C4-2B (cell line): ENCODE results near the gene TSPEAR.

ENCODE experiments used
- H3K27ac ChIP-seq: fragments of 450-650 bp; 2 replicates; pipeline ENCODE4 v1.5.1; 2017
- ZFX ChIP-seq: fragments of 450-650 bp; IDR thresholded peaks from 2 replicates; pipeline ENCODE4 v1.6.1; 2017
- TF ChIP-seq, protein P1 (sequence below): fragments of 450-650 bp; conservative IDR thresholded peaks from 2 replicates; pipeline ENCODE4 v1.5.1; 2017; ENCODE audit warnings: mild to moderate bottlenecking

The TSPEAR gene

DNA sequence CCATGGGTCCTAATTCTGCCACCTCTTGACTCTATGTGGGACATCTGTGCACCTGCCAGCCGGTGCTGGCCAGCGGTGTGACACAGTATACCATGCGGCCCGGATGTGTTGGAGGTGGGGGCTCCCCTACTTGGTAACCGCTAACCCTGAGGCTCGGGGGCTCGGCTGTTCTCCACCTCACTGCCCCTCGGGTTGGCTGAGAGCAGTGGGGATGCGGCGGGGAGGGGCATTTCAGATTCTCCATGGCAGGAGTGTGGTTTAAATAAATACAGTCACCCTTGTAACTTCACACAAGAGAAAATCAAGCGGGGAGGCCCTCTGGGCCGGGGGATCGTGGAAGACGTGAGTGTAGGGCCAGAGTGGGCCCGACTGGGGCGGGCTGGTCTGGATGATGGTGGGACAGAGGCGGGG, 182.4 kb downstream of the TSPEAR start:
- TF ChIP-seq ZFX = no peak
- TF ChIP-seq, protein P1, sequence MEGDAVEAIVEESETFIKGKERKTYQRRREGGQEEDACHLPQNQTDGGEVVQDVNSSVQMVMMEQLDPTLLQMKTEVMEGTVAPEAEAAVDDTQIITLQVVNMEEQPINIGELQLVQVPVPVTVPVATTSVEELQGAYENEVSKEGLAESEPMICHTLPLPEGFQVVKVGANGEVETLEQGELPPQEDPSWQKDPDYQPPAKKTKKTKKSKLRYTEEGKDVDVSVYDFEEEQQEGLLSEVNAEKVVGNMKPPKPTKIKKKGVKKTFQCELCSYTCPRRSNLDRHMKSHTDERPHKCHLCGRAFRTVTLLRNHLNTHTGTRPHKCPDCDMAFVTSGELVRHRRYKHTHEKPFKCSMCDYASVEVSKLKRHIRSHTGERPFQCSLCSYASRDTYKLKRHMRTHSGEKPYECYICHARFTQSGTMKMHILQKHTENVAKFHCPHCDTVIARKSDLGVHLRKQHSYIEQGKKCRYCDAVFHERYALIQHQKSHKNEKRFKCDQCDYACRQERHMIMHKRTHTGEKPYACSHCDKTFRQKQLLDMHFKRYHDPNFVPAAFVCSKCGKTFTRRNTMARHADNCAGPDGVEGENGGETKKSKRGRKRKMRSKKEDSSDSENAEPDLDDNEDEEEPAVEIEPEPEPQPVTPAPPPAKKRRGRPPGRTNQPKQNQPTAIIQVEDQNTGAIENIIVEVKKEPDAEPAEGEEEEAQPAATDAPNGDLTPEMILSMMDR = no peak
- no peak overlapping the region for H3K27ac ChIP-seq

DNA sequence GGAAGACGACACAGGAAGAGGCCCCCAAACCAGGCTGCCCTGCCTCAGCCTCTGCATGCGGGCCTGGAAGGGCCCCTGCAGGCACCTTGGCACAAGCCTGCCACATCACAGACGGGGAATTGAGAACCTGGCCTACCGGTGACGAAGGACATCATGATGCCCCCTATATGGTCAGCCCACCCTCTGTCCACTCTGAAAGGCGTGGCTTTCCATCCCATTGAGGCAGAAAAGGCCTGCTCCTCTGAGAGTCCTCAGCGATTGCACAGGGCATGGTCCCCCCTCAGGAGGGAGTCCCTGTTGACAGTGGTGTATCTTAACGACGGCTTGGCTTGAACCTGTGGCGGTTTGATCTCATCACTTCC, 182.8 kb downstream of the TSPEAR start:
- no peak overlapping the region for H3K27ac ChIP-seq
- no peak for TF ChIP-seq ZFX
- TF ChIP-seq, protein P1 = no peak

DNA sequence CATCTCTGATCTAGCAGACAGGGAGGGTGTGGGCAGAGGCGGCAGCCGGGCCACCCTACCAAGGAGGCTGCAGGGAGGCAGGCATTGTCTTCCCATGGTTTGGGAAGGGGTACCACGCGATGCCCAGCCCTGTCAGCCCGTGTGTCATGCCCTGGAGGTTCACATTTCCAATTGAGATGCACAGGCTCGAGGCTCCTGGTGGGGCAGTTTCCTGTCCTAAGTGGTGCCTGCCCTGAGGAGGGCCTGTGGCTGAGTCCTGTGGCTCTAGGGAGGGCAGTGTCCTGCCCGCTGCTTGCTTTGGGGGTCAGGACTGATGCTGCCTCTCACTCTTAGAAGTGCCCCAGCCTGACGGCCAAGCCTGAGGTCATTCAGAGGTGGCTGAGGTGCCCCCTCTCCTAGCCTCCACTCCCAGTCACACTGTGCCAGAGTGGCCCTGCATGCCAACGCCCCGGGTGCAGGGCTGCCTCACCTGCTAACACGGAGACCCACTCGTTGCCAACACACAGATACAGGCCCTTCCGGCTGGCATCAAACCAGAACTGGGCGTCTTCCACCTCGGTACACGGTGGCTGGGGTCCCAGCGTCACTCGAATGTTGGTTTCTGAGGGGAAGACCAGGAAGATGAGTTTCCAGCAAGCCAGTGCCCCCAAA, 183.3 kb downstream of the TSPEAR start:
- TF ChIP-seq ZFX = no peak
- TF ChIP-seq, protein P1 = no peak

DNA sequence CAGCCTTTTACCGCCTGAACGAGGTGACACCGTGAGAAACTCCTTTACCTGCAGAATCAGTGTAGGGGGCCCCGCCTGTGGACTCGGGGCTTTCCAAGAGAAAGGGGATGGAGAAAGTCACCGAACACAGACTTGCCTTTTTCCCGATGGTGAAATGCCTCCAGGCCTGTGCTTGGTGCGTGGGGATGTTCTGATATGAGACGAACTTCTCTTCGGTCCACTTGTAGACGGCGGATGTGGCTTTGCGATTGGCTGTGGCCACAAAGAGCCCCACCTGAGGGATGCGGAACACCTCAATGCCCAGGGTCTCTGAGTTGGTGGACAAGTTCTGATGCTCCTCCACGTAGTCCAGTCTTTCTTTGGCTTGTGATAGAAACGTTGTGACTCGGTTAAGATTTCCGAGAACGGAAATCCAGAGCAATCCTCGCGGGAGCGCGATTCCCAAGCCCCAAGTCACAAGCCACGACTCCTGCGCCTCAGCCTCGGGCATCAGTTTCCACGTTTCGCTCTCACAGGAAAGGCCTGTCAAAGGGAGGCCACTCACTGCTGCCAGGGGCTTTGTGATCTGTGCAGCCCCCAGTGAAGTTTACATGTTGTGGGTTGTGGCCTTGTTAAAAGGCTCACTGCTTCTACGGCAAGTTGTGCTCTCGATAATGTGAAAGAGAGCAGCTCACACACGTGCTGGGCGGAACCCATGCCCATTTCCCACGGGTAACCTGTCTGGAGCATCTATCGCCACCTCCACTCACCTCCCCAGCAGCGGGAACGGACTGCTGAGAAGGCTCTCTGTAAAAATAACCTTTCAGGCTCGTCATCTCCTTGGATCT, 184.0 kb downstream of the TSPEAR start:
- H3K27ac ChIP-seq = no peak overlapping the region

More for the DNA sequence above, 183.3 kb downstream of the TSPEAR start:
- no peak overlapping the region for H3K27ac ChIP-seq

DNA sequence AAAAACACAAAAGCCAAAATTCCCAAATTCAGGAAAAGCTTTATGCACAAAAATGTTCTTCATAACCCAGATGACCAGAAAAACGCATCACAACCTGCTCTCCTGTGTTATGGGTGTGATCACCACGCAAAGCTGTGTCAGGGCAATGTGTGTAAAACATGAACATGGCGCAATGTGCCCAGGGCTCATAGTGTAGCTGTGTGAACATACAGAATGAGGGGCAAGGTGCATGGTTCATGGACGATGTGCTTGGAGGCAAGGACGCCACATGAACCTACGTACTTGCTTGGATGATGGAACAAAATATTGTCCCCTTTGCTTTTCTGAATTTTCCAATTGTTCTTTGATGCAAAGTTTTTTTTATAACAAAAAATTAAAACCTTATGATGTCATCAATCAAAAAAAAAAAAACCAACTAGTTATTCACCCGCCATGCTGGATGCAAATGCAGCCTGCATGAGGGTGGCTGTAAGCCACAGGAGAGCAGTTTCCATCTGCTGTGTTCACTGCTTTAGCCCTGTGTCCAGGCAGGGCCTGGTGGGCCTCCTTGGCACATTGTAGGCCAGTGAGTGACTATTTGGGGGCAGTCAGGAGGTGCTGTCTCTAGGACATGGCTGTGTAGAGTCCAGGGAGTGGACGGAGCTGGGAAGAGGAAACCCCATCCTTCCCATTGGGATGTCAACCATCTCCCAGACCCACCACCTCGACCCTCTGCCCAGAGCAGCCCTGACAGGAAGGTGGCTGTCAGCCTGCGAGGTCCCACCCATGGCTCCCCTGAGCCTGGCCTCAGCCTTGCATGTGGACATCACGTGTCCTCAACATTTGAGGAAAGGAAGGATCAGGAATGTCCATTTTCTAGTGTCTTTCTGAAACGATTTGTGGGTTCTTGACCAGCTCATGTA, 185.0 kb downstream of the TSPEAR start:
- TF ChIP-seq ZFX = no peak
- H3K27ac ChIP-seq = no peak overlapping the region

More for the DNA sequence above, 184.0 kb downstream of the TSPEAR start:
- TF ChIP-seq, protein P1 = no peak
- no peak for TF ChIP-seq ZFX

DNA sequence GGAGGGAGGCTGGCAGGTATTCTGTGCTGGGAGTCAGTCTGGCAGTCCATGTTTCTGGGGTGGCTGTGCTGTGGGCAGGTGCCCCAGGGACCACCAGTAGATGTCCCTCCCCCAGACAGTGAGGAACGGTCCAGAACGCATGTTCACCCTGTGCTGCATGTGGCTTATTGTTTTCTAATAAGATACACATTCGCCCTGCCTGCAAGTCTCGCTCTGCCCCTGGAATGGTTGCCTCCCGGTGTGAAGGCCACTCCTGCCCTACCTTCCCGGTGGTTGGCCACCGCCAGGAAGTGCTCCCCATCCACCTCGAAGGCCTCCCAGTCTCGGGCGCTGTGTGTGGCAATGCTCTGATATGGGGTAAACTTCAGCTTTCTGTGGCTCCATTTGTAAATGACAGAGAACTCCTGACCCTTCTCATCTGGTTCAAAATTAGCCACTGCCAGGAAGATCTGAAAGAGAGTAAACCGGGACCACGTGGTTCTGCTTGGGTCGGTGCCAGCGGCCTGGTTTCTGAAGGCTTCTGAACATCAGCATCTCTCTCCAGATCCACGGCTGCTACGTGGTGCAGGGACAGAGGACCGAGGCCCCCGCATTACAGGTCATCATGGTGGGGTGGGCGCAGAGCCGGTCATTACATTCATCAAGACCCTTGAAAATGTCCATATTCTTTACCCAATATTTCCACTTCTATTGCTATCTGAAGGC, 185.8 kb downstream of the TSPEAR start:
- no peak for TF ChIP-seq ZFX
- TF ChIP-seq, protein P1 = no peak
- H3K27ac ChIP-seq = no peak overlapping the region
